Endodermal cell (in vitro differentiated cells): ENCODE measurements around the gene XYLT1. TPM values are rescaled to one million over a fixed set of nuclear protein-coding genes. Genes with fewer than 3 reads are reported as not detected.

Experiments
- DNase-seq: peaks from one replicate; pipeline ENCODE4 v3.0.0-alpha.2; 2017
- H3K27ac ChIP-seq: 2 replicates; pipeline ENCODE4 v1.5.1; 2013; ENCODE audit warnings: mild to moderate bottlenecking, low read depth, low read length, moderate library complexity
- H3K27me3 ChIP-seq: 2 replicates; pipeline ENCODE4 v1.6.1; 2013; ENCODE audit warnings: mild to moderate bottlenecking, low read length, moderate library complexity; ENCODE audit not compliant: insufficient read depth, control insufficient read depth, poor library complexity, severe bottlenecking
- H3K36me3 ChIP-seq: 2 replicates; pipeline ENCODE4 v1.7.0; 2013; ENCODE audit warnings: mild to moderate bottlenecking, low read length, moderate library complexity; ENCODE audit not compliant: control insufficient read depth, insufficient read depth
- H3K4me1 ChIP-seq: one replicate; pipeline ENCODE4 v1.7.0; 2013; ENCODE audit warnings: low read length; ENCODE audit not compliant: control insufficient read depth, insufficient read depth
- H3K4me3 ChIP-seq: 2 replicates; pipeline ENCODE4 v1.5.1; 2013; ENCODE audit warnings: mild to moderate bottlenecking, low read length, moderate library complexity
- H3K9ac ChIP-seq: 2 replicates; pipeline ENCODE4 v1.6.1; 2013; ENCODE audit warnings: mild to moderate bottlenecking, low read length, moderate library complexity; ENCODE audit not compliant: poor library complexity, severe bottlenecking; ENCODE audit errors: extremely low read depth
- H3K9me3 ChIP-seq: 2 replicates; pipeline ENCODE4 v1.6.1; 2013; ENCODE audit warnings: mild to moderate bottlenecking, low read length, moderate library complexity; ENCODE audit not compliant: control insufficient read depth
- H3K27ac Mint-ChIP-seq: 2 replicates; pipeline ENCODE4 v1.8.0; 2020; ENCODE audit warnings: mixed read lengths
- H3K27me3 Mint-ChIP-seq: 2 replicates; pipeline ENCODE4 v1.8.0; 2021; ENCODE audit warnings: mild to moderate bottlenecking, mixed read lengths; ENCODE audit not compliant: insufficient read depth
- H3K36me3 Mint-ChIP-seq: 2 replicates; pipeline ENCODE4 v1.8.0; 2020; ENCODE audit warnings: low read depth, mixed read lengths
- H3K4me1 Mint-ChIP-seq: 2 replicates; pipeline ENCODE4 v1.8.0; 2020; ENCODE audit warnings: mixed read lengths
- H3K4me3 Mint-ChIP-seq: 2 replicates; pipeline ENCODE4 v1.8.0; 2020; ENCODE audit warnings: mild to moderate bottlenecking, moderate library complexity, mixed read lengths
- H3K9me3 Mint-ChIP-seq: 2 replicates; pipeline ENCODE4 v1.8.0; 2020; ENCODE audit warnings: mild to moderate bottlenecking, mixed read lengths
- CTCF ChIP-seq: fragments of 200-600 bp; sonication (generic); conservative IDR thresholded peaks from 2 replicates; pipeline ENCODE4 v1.5.0; 2021; ENCODE audit warnings: antibody characterized with exemption, mild to moderate bottlenecking
- WGBS, 2 experiments: methylation state at CpG; one replicate each; pipeline versions ENCODE4 v1.1.5 to v1.1.7; 2013; ENCODE audit warnings: missing lambda C conversion rate in 2 of 2, mixed read lengths in 1 of 2; ENCODE audit not compliant: insufficient coverage in 1 of 2, insufficient read length in 1 of 2; 5-methylcytosine and 5-hydroxymethylcytosine counted together
- total RNA-seq, 2 donors: library from RNA; stranded (reverse); fragmentation: NEBNext Ultra II Directional in 1 of 2; extraction: Animal tissue kit (Norgen Biotek cat#: 25700) in 1 of 2; gene quantifications; 2 replicates in 1 of 2; 3 replicates in 1 of 2; pipeline ENCODE4 v1.2.1, GENCODE V29; 2021

XYLT1 gene
- total RNA-seq, 2 donors from 2014 or later, result 26.8 to 28.5 TPM

GRCh38 chr16:17437127-17437720 lies 33.5 kb downstream of the XYLT1 start:
- H3K4me1 ChIP-seq, result peaks cover 11% of the 10 kb centered on the region
- no peak for DNase-seq
- no peak overlapping the region for H3K4me3 ChIP-seq
- peaks cover 8% of the 10 kb centered on the region for H3K9me3 ChIP-seq
- no peaks in the 10 kb centered on the region for H3K9me3 Mint-ChIP-seq
- TF ChIP-seq CTCF, result no peak
- peaks cover 37% of the 10 kb centered on the region for H3K4me1 Mint-ChIP-seq
- H3K9ac ChIP-seq, result no peak overlapping the region
- H3K27me3 ChIP-seq, result peaks cover 26% of the 10 kb centered on the region
- no peak overlapping the region for H3K27ac ChIP-seq
- H3K36me3 ChIP-seq, result no peaks in the 10 kb centered on the region
- peaks cover 20% of the 10 kb centered on the region for H3K27me3 Mint-ChIP-seq
- no peak overlapping the region for H3K4me3 Mint-ChIP-seq
- H3K27ac Mint-ChIP-seq, result no peak overlapping the region
- H3K36me3 Mint-ChIP-seq, result peaks cover 8% of the 10 kb centered on the region
- 92 to 93% methylated on average over 8 to 11 of the region's 13 CpGs for WGBS, 2 experiments

GRCh38 chr16:17435318-17435717 lies 35.4 kb downstream of the XYLT1 start:
- 93% methylated on average over 5 of the region's 5 CpGs; no CpG with 5 or more reads in 1 of the 2 experiments for WGBS, 2 experiments
- no peak overlapping the region for H3K27ac ChIP-seq
- H3K4me1 ChIP-seq, result peaks cover 6% of the 10 kb centered on the region
- Mint-ChIP-seq H3K27ac (no peak overlapping the region), H3K4me3 (no peak overlapping the region), H3K27me3 (peaks cover 20% of the 10 kb centered on the region), H3K4me1 (peaks cover 43% of the 10 kb centered on the region), H3K36me3 (peaks cover 8% of the 10 kb centered on the region), H3K9me3 (no peaks in the 10 kb centered on the region)
- no peak for DNase-seq
- H3K27me3 ChIP-seq, result peaks cover 33% of the 10 kb centered on the region
- no peak overlapping the region for H3K4me3 ChIP-seq
- peaks cover 6% of the 10 kb centered on the region for H3K9me3 ChIP-seq
- H3K36me3 ChIP-seq, result no peaks in the 10 kb centered on the region
- TF ChIP-seq CTCF, result no peak
- no peak overlapping the region for H3K9ac ChIP-seq

GRCh38 chr16:17433577-17434451 lies 36.9 kb downstream of the XYLT1 start:
- 58 to 71% methylated on average over 9 to 12 of the region's 13 CpGs for WGBS, 2 experiments
- peaks cover 5% of the 10 kb centered on the region for H3K36me3 Mint-ChIP-seq
- no peak overlapping the region for H3K27ac ChIP-seq
- peaks cover 45% of the 10 kb centered on the region for H3K4me1 Mint-ChIP-seq
- H3K9ac ChIP-seq, result no peak overlapping the region
- peak overlapping the region; percentile 81 for H3K27ac Mint-ChIP-seq
- H3K9me3 Mint-ChIP-seq, result no peaks in the 10 kb centered on the region
- peaks cover 33% of the 10 kb centered on the region for H3K27me3 ChIP-seq
- H3K4me3 ChIP-seq, result no peak overlapping the region
- no peaks in the 10 kb centered on the region for H3K36me3 ChIP-seq
- TF ChIP-seq CTCF, result no peak
- peak; percentile 71 for DNase-seq
- peaks cover 6% of the 10 kb centered on the region for H3K4me1 ChIP-seq
- peaks cover 15% of the 10 kb centered on the region for H3K27me3 Mint-ChIP-seq
- no peaks in the 10 kb centered on the region for H3K9me3 ChIP-seq
- no peak overlapping the region for H3K4me3 Mint-ChIP-seq
